ENCODE measurements around the gene LARP4B.

DNA sequence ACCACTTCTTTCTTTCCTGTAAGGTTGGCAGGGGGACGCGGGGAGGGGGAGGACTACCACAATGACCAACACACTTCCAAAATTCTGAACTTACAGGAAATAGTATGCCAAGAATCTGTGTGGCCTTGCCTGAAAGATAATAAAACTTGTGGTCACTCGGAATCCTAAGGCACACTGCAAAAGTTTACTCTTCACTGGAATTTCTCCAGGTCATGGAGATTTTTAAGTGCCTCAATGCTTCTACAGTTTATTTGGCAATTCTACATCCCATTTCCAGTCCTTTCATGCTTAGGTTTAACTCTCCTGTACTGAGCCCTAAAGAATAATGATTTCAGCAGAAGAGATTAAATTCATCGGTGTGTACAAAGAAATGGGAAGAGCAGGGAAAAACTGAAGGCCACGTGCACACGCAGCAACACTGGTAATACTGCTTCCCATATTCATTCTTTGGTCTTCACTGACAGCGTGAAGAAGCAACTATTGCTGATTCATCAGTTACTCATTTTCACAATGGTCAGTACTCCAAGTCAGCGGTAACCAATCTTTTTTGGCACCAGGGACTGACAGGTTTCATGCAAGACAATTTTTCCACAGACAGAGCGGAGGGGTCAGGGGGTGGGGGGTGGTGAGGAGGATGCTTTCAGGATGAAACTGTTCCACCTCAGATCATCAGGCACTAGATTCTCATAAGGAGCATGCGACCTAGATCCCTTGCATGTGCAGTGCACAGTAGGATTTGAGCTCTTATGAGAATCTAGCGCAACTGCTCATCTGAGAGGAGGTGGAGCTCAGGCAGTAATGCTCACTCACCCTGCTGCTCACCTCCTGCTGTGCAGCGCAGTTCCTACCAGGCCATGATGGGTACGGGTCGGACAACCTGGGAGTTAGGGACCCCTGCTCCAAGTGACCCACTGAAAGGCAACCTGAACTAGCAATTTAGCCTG is 9.8 kb downstream of the LARP4B start:
- TF ChIP-seq GABPA (IDR thresholded peaks at IDR 0.05 in 1 of 2, conservative IDR thresholded peaks at IDR 0.05 in 1 of 2) (no peak), RAD21 (IDR thresholded peaks at IDR 0.05) (no peak)
- TF ChIP-seq, protein P1, sequence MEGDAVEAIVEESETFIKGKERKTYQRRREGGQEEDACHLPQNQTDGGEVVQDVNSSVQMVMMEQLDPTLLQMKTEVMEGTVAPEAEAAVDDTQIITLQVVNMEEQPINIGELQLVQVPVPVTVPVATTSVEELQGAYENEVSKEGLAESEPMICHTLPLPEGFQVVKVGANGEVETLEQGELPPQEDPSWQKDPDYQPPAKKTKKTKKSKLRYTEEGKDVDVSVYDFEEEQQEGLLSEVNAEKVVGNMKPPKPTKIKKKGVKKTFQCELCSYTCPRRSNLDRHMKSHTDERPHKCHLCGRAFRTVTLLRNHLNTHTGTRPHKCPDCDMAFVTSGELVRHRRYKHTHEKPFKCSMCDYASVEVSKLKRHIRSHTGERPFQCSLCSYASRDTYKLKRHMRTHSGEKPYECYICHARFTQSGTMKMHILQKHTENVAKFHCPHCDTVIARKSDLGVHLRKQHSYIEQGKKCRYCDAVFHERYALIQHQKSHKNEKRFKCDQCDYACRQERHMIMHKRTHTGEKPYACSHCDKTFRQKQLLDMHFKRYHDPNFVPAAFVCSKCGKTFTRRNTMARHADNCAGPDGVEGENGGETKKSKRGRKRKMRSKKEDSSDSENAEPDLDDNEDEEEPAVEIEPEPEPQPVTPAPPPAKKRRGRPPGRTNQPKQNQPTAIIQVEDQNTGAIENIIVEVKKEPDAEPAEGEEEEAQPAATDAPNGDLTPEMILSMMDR (IDR thresholded peaks at IDR 0.05; ENCODE audit: low read depth, low read length, missing input control), result no peak
- TF ChIP-seq, protein P2, sequence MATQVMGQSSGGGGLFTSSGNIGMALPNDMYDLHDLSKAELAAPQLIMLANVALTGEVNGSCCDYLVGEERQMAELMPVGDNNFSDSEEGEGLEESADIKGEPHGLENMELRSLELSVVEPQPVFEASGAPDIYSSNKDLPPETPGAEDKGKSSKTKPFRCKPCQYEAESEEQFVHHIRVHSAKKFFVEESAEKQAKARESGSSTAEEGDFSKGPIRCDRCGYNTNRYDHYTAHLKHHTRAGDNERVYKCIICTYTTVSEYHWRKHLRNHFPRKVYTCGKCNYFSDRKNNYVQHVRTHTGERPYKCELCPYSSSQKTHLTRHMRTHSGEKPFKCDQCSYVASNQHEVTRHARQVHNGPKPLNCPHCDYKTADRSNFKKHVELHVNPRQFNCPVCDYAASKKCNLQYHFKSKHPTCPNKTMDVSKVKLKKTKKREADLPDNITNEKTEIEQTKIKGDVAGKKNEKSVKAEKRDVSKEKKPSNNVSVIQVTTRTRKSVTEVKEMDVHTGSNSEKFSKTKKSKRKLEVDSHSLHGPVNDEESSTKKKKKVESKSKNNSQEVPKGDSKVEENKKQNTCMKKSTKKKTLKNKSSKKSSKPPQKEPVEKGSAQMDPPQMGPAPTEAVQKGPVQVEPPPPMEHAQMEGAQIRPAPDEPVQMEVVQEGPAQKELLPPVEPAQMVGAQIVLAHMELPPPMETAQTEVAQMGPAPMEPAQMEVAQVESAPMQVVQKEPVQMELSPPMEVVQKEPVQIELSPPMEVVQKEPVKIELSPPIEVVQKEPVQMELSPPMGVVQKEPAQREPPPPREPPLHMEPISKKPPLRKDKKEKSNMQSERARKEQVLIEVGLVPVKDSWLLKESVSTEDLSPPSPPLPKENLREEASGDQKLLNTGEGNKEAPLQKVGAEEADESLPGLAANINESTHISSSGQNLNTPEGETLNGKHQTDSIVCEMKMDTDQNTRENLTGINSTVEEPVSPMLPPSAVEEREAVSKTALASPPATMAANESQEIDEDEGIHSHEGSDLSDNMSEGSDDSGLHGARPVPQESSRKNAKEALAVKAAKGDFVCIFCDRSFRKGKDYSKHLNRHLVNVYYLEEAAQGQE (IDR thresholded peaks at IDR 0.05), result no peak
